GM12878 (cell line): ENCODE measurements around the gene MOV10L1. TPM values are rescaled to one million over a fixed set of nuclear protein-coding genes. Genes with fewer than 3 reads are reported as not detected.

Experiments used
- ATAC-seq: fragments of 200-7000 bp; cut with Tn5 transposase; 3 replicates; pipeline ENCODE4 v1.9.1; 2020; ENCODE audit warnings: mild to moderate bottlenecking, moderate library complexity
- BruUV-seq: library from RNA; stranded (reverse); fragments of 400-500 nt; replicated peaks from 2 replicates; lab custom pipeline; 2021; lab: Mats Ljungman, UMichigan
- CTCF ChIA-PET: fragments of 300-600 bp; sonication (Branson Sonifier 250); formaldehyde crosslinking; extraction: SDS; loops from one replicate; lab custom pipeline; 2021; ENCODE audit warnings: inconsistent platforms; lab: Yijun Ruan, JAX
- POLR2A ChIA-PET: fragments of 350-600 bp; formaldehyde crosslinking; extraction: SDS; loops from one replicate; lab custom pipeline; 2021; ENCODE audit warnings: inconsistent platforms; lab: Charles Lee
- RAD21 ChIA-PET: fragments of 300-600 bp; sonication (Branson Sonifier 250); formaldehyde crosslinking; loops from one replicate; lab custom pipeline; 2023; ENCODE audit warnings: antibody characterized with exemption; ENCODE audit not compliant: unreplicated experiment; lab: Charles Lee
- SMC1A ChIA-PET: fragments of 300-600 bp; sonication (Branson Sonifier 250); formaldehyde crosslinking; loops from one replicate; lab custom pipeline; 2023; ENCODE audit not compliant: unreplicated experiment, uncharacterized antibody; lab: Charles Lee
- DNase-seq: peaks from one replicate; pipeline ENCODE4 v3.0.0-alpha.2; 2011; ENCODE audit warnings: low read depth, low spot score
- FAIRE-seq: peaks from 3 replicates; lab custom pipeline; 2011; peaks lifted over from hg19 to GRCh38; lab: Jason Lieb, UNC
- H2AFZ ChIP-seq: 2 replicates; pipeline ENCODE4 v1.6.0; 2011; ENCODE audit warnings: low read depth, low read length, control low read depth; ENCODE audit not compliant: control insufficient read depth
- H3K27ac ChIP-seq: 2 replicates; pipeline ENCODE4 v1.5.1; 2011; ENCODE audit warnings: control low read depth; ENCODE audit not compliant: control insufficient read depth, insufficient read depth
- H3K27me3 ChIP-seq, 2 experiments: replicated peaks in 1 of 2; 2 replicates each; pipeline versions ENCODE4 v1.6.0 to v1.6.1; 2011; ENCODE audit warnings: low read length in 1 of 2; ENCODE audit not compliant: control insufficient read depth in 2 of 2, insufficient read depth in 2 of 2
- H3K36me3 ChIP-seq, 2 experiments: 2 replicates each; pipeline ENCODE4 v1.5.1; 2011; ENCODE audit warnings: low read length in 1 of 2; ENCODE audit not compliant: control insufficient read depth in 2 of 2, insufficient read depth in 2 of 2
- H3K4me1 ChIP-seq: 2 replicates; pipeline ENCODE4 v1.6.1; 2011; ENCODE audit warnings: mild to moderate bottlenecking, low read length, moderate library complexity, mixed read lengths; ENCODE audit not compliant: control insufficient read depth, insufficient read depth
- H3K4me2 ChIP-seq: 2 replicates; pipeline ENCODE4 v1.6.0; 2011; ENCODE audit warnings: control low read depth; ENCODE audit not compliant: control insufficient read depth, insufficient read depth
- H3K4me3 ChIP-seq: fragments of 200-600 bp; sonication (generic); 2 replicates; pipeline ENCODE4 v1.5.1; 2016
- H3K79me2 ChIP-seq: 2 replicates; pipeline ENCODE4 v1.6.0; 2011; ENCODE audit warnings: low read length; ENCODE audit not compliant: control insufficient read depth, insufficient read depth
- H3K9ac ChIP-seq: 2 replicates; pipeline ENCODE4 v1.8.0; 2011; ENCODE audit warnings: low read length, control low read depth, mixed read lengths; ENCODE audit not compliant: control insufficient read depth, insufficient read depth
- H3K9me3 ChIP-seq: replicated peaks from 3 replicates; pipeline ENCODE4 v1.5.1; 2011; ENCODE audit warnings: mild to moderate bottlenecking, low read length; ENCODE audit not compliant: control insufficient read depth, insufficient read depth
- H4K20me1 ChIP-seq: 2 replicates; pipeline ENCODE4 v1.6.0; 2011; ENCODE audit not compliant: control insufficient read depth, insufficient read depth
- ATF7 ChIP-seq: fragments of 450-650 bp; IDR thresholded peaks from 2 replicates; pipeline ENCODE4 v1.6.1; 2016; ENCODE audit warnings: low read depth, mild to moderate bottlenecking
- KAT2A ChIP-seq: conservative IDR thresholded peaks from 2 replicates; pipeline ENCODE4 v1.6.1; 2011; ENCODE audit warnings: low read depth, low read length; ENCODE audit not compliant: control insufficient read depth
- POU2F2 ChIP-seq: IDR thresholded peaks from 3 replicates; pipeline ENCODE4 v1.6.1; 2011; ENCODE audit warnings: low read depth, mild to moderate bottlenecking, low read length, borderline replicate concordance
- SUPT20H ChIP-seq: IDR thresholded peaks from 2 replicates; pipeline ENCODE4 v1.6.1; 2011; ENCODE audit warnings: low read depth, mild to moderate bottlenecking, low read length, moderate library complexity, borderline replicate concordance; ENCODE audit not compliant: control insufficient read depth
- ZNF384 ChIP-seq: IDR thresholded peaks from 2 replicates; pipeline ENCODE4 v1.6.1; 2012; ENCODE audit warnings: low read depth, mild to moderate bottlenecking, low read length, improper control_type of control experiment, borderline replicate concordance
- ZZZ3 ChIP-seq: IDR thresholded peaks from 2 replicates; pipeline ENCODE4 v1.6.1; 2011; ENCODE audit warnings: low read depth; ENCODE audit not compliant: control insufficient read depth, insufficient read length
- WGBS: methylation state at CpG from one replicate; pipeline ENCODE4 v1.1.6; 2016; ENCODE audit warnings: low lambda C conversion rate; ENCODE audit not compliant: insufficient replicate concordance, insufficient coverage; ENCODE audit errors: missing lambda C conversion rate; 5-methylcytosine and 5-hydroxymethylcytosine counted together
- in situ Hi-C: fragments of 300-500 bp; cut with MboI; formaldehyde crosslinking; loops from 9 replicates; pipeline ENCODE4 v1.14.3; 2018; ENCODE audit warnings: mixed read lengths
- intact Hi-C: fragments of 100-400 bp; cut with micrococcal nuclease; formaldehyde crosslinking; loops from one replicate; pipeline ENCODE4 v1.14.2; 2022; ENCODE audit not compliant: unreplicated experiment
- polyA plus RNA-seq, 11 experiments: library from polyadenylated mRNA; depleted of rRNA in 4 of 11; unstranded in 6 of 11; stranded (reverse) in 5 of 11; fragments of >200 nt; fragmentation: Nextera tagmentation in 4 of 11; fragmentation: Illumina TruSeq in 1 of 11; extraction: Ambion mirVana in 4 of 11; extraction: Trizol in 1 of 11; gene quantifications; 1 replicate in 1 of 11; 2 replicates in 10 of 11; pipeline versions ENCODE4 v1.2.1 to v1.2.3, GENCODE V29; 2011 to 2016; ENCODE audit warnings: inconsistent platforms in 2 of 11, missing spikeins in 2 of 11, low read depth in 1 of 11
- total RNA-seq, 4 experiments: library from RNA; depleted of rRNA in 3 of 4; stranded (reverse); fragments of >200 nt in 3 of 4; fragmentation: Illumina TruSeq in 1 of 4; extraction: Trizol in 1 of 4; gene quantifications; 2 replicates each; pipeline versions ENCODE4 v1.2.1 to v1.2.3, GENCODE V29; 2013 to 2021

The MOV10L1 gene
- total and polyA plus RNA-seq, 10 of the 15 experiments (the other 5 are each of a cell fraction or from before 2014, with no cell fraction given): 0.22 TPM; not detected in 9

DNA sequence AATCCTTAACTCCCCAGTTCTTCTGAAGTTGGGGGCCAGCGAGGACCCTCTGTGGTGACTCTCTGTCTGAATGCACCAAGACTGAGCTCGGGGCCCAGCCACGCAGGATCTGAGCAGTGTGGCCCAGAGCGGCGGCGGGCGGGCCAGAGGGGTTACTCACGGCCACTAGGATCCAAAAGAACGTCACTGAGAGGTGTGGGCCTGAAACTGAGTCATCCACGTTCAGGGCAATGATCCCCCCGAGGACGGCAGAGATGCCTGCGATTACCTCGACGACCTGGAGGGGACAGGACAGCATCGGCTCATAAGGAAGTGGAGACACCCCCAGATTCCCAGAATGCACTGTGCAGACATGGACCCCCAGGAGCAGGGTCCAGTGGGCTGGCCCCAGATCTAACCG is 15.8 kb upstream of the MOV10L1 start:
- no TSS peak for BruUV-seq
- Histone ChIP-seq H3K27ac (no peak overlapping the region), H2AFZ (no peak overlapping the region), H3K9ac (no peak overlapping the region), H3K36me3 (no peaks in the 10 kb centered on the region), H3K27me3 (no peaks in the 10 kb centered on the region; a peak in 2 of 4 replicates), H3K4me2 (no peak overlapping the region), H3K9me3 (no peaks in the 10 kb centered on the region), H3K4me3 (no peak overlapping the region), H4K20me1 (no peaks in the 10 kb centered on the region), H3K79me2 (no peaks in the 10 kb centered on the region), H3K4me1 (no peaks in the 10 kb centered on the region)
- no peak for DNase-seq
- RAD21 ChIA-PET: no interaction called here
- POLR2A ChIA-PET: no interaction called here
- CTCF ChIA-PET: no interaction called here
- TF ChIP-seq KAT2A: no peak
- no peak for ATAC-seq
- SMC1A ChIA-PET: no interaction called here
- intact Hi-C loops: no loop called here
- WGBS: 39% methylated on average over 17 of the region's 17 CpGs
- FAIRE-seq: no peak
- in situ Hi-C loops: no loop called here

DNA sequence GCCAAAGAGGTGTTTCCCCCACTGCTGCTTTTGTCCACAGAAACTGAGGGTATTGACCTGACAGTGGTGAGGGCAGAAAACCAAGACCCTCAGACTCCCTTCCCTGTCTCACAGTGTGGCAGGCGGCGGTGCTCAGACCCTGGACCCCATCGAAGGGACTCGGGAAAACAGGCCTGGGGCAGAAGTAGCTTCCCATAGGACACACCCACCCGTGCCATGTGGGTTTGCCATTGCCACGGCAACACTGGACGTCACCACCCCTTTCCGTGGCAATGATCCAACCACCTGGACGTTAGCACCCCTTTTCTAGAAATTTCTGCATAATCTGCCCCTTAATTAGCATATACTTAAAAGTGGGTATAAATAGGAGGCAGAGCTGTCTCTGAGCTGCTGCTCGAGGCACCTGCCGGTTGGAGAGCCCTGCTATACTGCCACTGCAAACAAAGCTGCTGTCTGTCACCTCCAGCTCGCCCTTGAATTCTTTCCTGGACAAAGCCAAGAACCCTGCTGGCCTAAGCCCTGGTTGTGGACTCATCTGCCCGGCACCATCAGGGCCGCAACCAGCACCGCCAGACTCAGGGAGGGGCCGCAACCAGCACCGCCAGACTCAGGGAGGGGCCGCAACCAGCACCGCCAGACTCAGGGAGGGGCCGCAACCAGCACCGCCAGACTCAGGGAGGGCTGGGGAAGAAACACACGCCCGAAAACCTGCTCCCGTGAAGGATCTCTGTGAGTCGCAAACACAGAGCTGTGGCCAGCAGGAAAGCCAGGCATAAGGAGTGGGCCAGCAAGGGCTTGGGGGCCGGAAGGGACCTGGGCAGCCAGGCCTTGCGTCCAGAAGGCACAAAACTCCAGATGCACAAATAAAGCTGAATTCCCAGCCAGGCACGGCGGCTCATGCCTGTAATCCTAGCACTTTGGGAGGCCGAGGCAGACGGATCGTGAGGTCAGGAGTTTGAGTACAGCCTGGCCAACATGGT is 15.0 kb upstream of the MOV10L1 start:
- Histone ChIP-seq H3K9me3 (no peaks in the 10 kb centered on the region), H4K20me1 (no peaks in the 10 kb centered on the region), H3K4me2 (no peak overlapping the region), H2AFZ (no peak overlapping the region), H3K79me2 (no peaks in the 10 kb centered on the region), H3K36me3 (no peaks in the 10 kb centered on the region), H3K27me3 (no peaks in the 10 kb centered on the region; a peak in 2 of 4 replicates), H3K4me3 (no peak overlapping the region), H3K27ac (no peak overlapping the region), H3K9ac (no peak overlapping the region), H3K4me1 (no peaks in the 10 kb centered on the region)
- no peak for DNase-seq
- CTCF ChIA-PET: no interaction called here
- SMC1A ChIA-PET: no interaction called here
- in situ Hi-C loops: loop anchor here (5.0 kb wide), 1 partner anchor 52 kb away; no protein-coding TSS in a partner anchor
- POLR2A ChIA-PET: no interaction called here
- no peak for TF ChIP-seq POU2F2
- no peak for TF ChIP-seq ZZZ3
- TF ChIP-seq ZNF384: no peak
- no peak for TF ChIP-seq ATF7
- no peak for TF ChIP-seq SUPT20H
- intact Hi-C loops: no loop called here
- no peak for FAIRE-seq
- ATAC-seq: no peak
- no TSS peak for BruUV-seq
- WGBS: 48% methylated on average over 32 of the region's 32 CpGs
- RAD21 ChIA-PET: no interaction called here
